Measurements from ENCODE around the gene PCDHGB1. TPM values are rescaled to one million over a fixed set of nuclear protein-coding genes. Genes with fewer than 3 reads are reported as not detected.
"Not testable (repeated sequence)": the region's sequence is repeated elsewhere in the genome, so short reads cannot be mapped to it uniquely, and the experiment has no call there.

Gene PCDHGB1
- total RNA-seq, 2 donors from 2014 or later = 0.19 TPM; not detected in 1

- not testable (repeated sequence) for ATAC-seq (replicated peaks in 1 of 2); H3K27ac Mint-ChIP-seq; H3K4me3 Mint-ChIP-seq; H3K4me1 Mint-ChIP-seq (ENCODE audit: low read depth); DNase-seq
- H3K9me3 Mint-ChIP-seq = peaks cover 10 to 12% of the 10 kb centered on the region in 2 donors
- peaks cover 19 to 32% of the 10 kb centered on the region in 2 donors for H3K36me3 Mint-ChIP-seq (ENCODE audit: insufficient read depth in 2 of 2)
- H3K27me3 Mint-ChIP-seq (ENCODE audit: low read depth) = peaks cover 73% of the 10 kb centered on the region
Observed at GRCh38 chr5:141394401-141395187, 44.7 kb downstream of the PCDHGB1 start.

DNA sequence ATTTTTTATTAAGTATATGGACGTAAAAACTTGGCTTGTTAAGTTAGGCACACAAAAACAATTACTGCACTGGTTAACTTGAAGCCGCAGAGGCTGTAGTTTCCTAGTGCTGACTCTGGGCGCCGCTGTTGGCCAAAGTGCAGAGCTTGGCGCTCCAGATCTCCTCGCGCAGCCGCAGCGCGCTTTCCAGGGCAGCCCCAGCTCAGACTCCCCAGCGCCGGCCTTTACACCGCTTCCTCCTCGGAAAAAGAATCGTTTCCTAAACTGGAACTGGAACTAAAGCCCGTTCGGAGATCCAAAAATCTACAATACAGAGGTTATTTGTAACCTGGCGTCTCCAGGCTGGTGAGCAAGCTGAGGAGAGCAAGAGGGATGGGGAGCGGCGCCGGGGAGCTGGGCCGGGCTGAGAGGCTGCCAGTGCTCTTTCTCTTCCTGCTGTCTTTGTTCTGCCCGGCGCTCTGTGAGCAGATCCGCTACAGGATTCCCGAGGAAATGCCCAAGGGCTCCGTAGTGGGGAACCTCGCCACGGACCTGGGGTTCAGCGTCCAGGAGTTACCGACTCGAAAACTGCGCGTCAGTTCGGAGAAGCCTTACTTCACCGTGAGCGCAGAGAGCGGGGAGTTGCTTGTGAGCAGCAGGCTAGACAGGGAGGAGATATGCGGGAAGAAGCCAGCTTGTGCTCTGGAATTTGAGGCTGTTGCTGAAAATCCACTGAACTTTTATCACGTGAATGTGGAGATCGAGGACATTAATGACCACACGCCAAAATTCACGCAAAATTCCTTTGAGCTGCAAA, 48.1 kb downstream of the PCDHGB1 start, which contains the start of gene PCDHGB5:
PCDHGB5 (plus strand) TSS at position 192 of the 796 bp plus-strand sequence; CDS start at position 373, 181 bp downstream.
- Mint-ChIP-seq H3K27me3 (ENCODE audit: low read depth) (peaks cover 72% of the 10 kb centered on the region), H3K36me3 (ENCODE audit: insufficient read depth in 2 of 2) (peaks cover 15 to 29% of the 10 kb centered on the region in 2 donors), H3K4me3 (peak within 1 kb of the TSS; percentile 70)
- DNase-seq = peak; percentile 38 to 51
- H3K9me3 Mint-ChIP-seq; H3K4me1 Mint-ChIP-seq (ENCODE audit: low read depth); H3K27ac Mint-ChIP-seq: not testable (repeated sequence)
- peak; percentile 70 to 81 for ATAC-seq (replicated peaks in 1 of 2)

DNA sequence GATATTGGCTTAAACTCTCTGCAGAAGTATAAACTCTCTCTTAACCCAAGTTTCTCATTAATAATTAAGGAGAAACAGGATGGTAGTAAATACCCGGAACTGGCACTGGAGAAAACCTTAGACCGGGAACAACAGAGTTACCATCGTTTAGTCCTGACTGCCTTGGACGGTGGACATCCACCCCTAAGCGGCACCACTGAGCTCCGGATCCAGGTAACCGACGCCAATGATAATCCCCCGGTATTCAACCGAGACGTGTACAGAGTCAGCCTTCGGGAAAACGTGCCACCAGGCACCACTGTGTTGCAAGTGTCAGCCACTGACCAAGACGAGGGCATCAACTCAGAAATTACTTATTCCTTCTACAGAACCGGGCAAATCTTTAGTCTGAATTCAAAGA, 48.7 kb downstream of the PCDHGB1 start:
- Mint-ChIP-seq H3K27me3 (ENCODE audit: low read depth) (peaks cover 72% of the 10 kb centered on the region), H3K36me3 (ENCODE audit: insufficient read depth in 2 of 2) (peaks cover 15 to 23% of the 10 kb centered on the region in 2 donors), H3K4me1 (ENCODE audit: low read depth) (peaks cover 8% of the 10 kb centered on the region), H3K27ac (no peak overlapping the region), H3K9me3 (peaks cover 6 to 8% of the 10 kb centered on the region in 2 donors), H3K4me3 (peak overlapping the region in 1 of 2 donors; percentile 6)
- DNase-seq (no peak), ATAC-seq (replicated peaks in 1 of 2) (no peak)

- ATAC-seq (replicated peaks in 1 of 2) (no peak), DNase-seq (no peak)
- Mint-ChIP-seq H3K4me1 (ENCODE audit: low read depth) (peaks cover 10% of the 10 kb centered on the region), H3K27me3 (ENCODE audit: low read depth) (peaks cover 72% of the 10 kb centered on the region), H3K36me3 (ENCODE audit: insufficient read depth in 2 of 2) (peaks cover 11 to 23% of the 10 kb centered on the region in 2 donors), H3K9me3 (peaks cover 2 to 5% of the 10 kb centered on the region in 2 donors), H3K4me3 (no peak overlapping the region), H3K27ac (no peak overlapping the region)
Observed at GRCh38 chr5:141399555-141400258, 49.8 kb downstream of the PCDHGB1 start.

Other genes starting within 250 kb of the PCDHGB1 start
- not detected for gene PCDHB3, start 249.6 kb upstream of the PCDHGB1 start, total RNA-seq
- gene PCDHB4, start 228.3 kb upstream of the PCDHGB1 start, total RNA-seq = not detected
- not detected for gene PCDHB5, start 214.9 kb upstream of the PCDHGB1 start, total RNA-seq
- gene PCDHB6, start 200.0 kb upstream of the PCDHGB1 start, total RNA-seq = not detected
- gene PCDHB7, start 177.5 kb upstream of the PCDHGB1 start, total RNA-seq = not detected
- not detected for gene PCDHB8, start 172.3 kb upstream of the PCDHGB1 start, total RNA-seq
- gene PCDHB16, start 167.7 kb upstream of the PCDHGB1 start, total RNA-seq = not detected
- under 1 TPM in 1 of 2 donors, not detected in 1; 0.05 TPM for gene PCDHB9, start 162.9 kb upstream of the PCDHGB1 start, total RNA-seq
- gene PCDHB10, start 157.7 kb upstream of the PCDHGB1 start, total RNA-seq = not detected
- not detected for gene PCDHB11, start 150.5 kb upstream of the PCDHGB1 start, total RNA-seq
- not detected for gene PCDHB12, start 141.4 kb upstream of the PCDHGB1 start, total RNA-seq
- gene PCDHB13, start 136.2 kb upstream of the PCDHGB1 start, total RNA-seq = not detected
- not detected for gene PCDHB14, start 126.8 kb upstream of the PCDHGB1 start, total RNA-seq
- gene PCDHB15, start 104.7 kb upstream of the PCDHGB1 start, total RNA-seq = not detected
- gene SLC25A2, start 46.0 kb upstream of the PCDHGB1 start, total RNA-seq = under 1 TPM; 0.46 to 0.63 TPM
- 10 to 100 TPM; 56.7 to 62.5 TPM for gene TAF7, start 29.3 kb upstream of the PCDHGB1 start, total RNA-seq
- gene PCDHGA1, start 19.6 kb upstream of the PCDHGB1 start, total RNA-seq = under 1 TPM; 0.05 TPM
- gene PCDHGA2, start 11.3 kb upstream of the PCDHGB1 start, total RNA-seq = under 1 TPM in 1 of 2 donors, not detected in 1; 0.07 TPM
- under 1 TPM in 1 of 2 donors, not detected in 1; 0.12 TPM for gene PCDHGA3, start 6.3 kb upstream of the PCDHGB1 start, total RNA-seq
- gene PCDHGA4, start 4.9 kb downstream of the PCDHGB1 start, total RNA-seq = under 1 TPM; 0.25 to 0.26 TPM
- under 1 TPM; 0.28 to 0.34 TPM for gene PCDHGB2, start 9.9 kb downstream of the PCDHGB1 start, total RNA-seq
- under 1 TPM in 1 of 2 donors, not detected in 1; 0.12 TPM for gene PCDHGA5, start 14.1 kb downstream of the PCDHGB1 start, total RNA-seq
- under 1 TPM; 0.19 to 0.28 TPM for gene PCDHGB3, start 20.1 kb downstream of the PCDHGB1 start, total RNA-seq
- gene PCDHGA6, start 23.8 kb downstream of the PCDHGB1 start, total RNA-seq = under 1 TPM; 0.16 to 0.29 TPM
- gene PCDHGA7, start 32.6 kb downstream of the PCDHGB1 start, total RNA-seq = under 1 TPM in 1 of 2 donors, not detected in 1; 0.12 TPM
- not detected for gene PCDHGB4, start 37.6 kb downstream of the PCDHGB1 start, total RNA-seq
- not detected for gene PCDHGA8, start 42.5 kb downstream of the PCDHGB1 start, total RNA-seq
- gene PCDHGB5, start 47.8 kb downstream of the PCDHGB1 start, total RNA-seq = under 1 TPM; 0.17 to 0.21 TPM
- gene PCDHGA9, start 52.7 kb downstream of the PCDHGB1 start, total RNA-seq = under 1 TPM; 0.09 to 0.10 TPM
- under 1 TPM in 1 of 2 donors, not detected in 1; 0.09 TPM for gene PCDHGB6, start 57.9 kb downstream of the PCDHGB1 start, total RNA-seq
- gene PCDHGA10, start 62.9 kb downstream of the PCDHGB1 start, total RNA-seq = under 1 TPM; 0.12 TPM
- under 1 TPM in 1 of 2 donors, not detected in 1; 0.17 TPM for gene PCDHGB7, start 67.6 kb downstream of the PCDHGB1 start, total RNA-seq
- under 1 TPM in 1 of 2 donors, not detected in 1; 0.22 TPM for gene PCDHGA11, start 71.0 kb downstream of the PCDHGB1 start, total RNA-seq
- gene PCDHGA12, start 80.4 kb downstream of the PCDHGB1 start, total RNA-seq = under 1 TPM; 0.12 to 0.17 TPM
- not detected for gene PCDHGC3, start 125.9 kb downstream of the PCDHGB1 start, total RNA-seq
- not detected for gene PCDHGC4, start 134.9 kb downstream of the PCDHGB1 start, total RNA-seq
- not detected for gene PCDHGC5, start 139.0 kb downstream of the PCDHGB1 start, total RNA-seq